ENCODE results near the gene ARHGDIA.
"Not testable (repeated sequence)": the region's sequence is repeated elsewhere in the genome, so short reads cannot be mapped to it uniquely, and the experiment has no call there.

The ARHGDIA gene

GRCh38 chr17:81844327-81844851, 26.7 kb downstream of the ARHGDIA start:
- no peak for TF ChIP-seq CTCF (IDR thresholded peaks at IDR 0.05; ENCODE audit: control insufficient read depth, extremely low read depth, insufficient read depth)
- no peak overlapping the region for H3K4me3 ChIP-seq (ENCODE audit: low read depth, low read length)
- DNase-seq (ENCODE audit: low read depth) = no peak

GRCh38 chr17:81843713-81844326, 27.3 kb downstream of the ARHGDIA start:
- no peak for DNase-seq (ENCODE audit: low read depth)
- H3K4me3 ChIP-seq (ENCODE audit: low read depth, low read length) = no peak overlapping the region
- TF ChIP-seq CTCF (IDR thresholded peaks at IDR 0.05; ENCODE audit: control insufficient read depth, extremely low read depth, insufficient read depth) = no peak

DNA sequence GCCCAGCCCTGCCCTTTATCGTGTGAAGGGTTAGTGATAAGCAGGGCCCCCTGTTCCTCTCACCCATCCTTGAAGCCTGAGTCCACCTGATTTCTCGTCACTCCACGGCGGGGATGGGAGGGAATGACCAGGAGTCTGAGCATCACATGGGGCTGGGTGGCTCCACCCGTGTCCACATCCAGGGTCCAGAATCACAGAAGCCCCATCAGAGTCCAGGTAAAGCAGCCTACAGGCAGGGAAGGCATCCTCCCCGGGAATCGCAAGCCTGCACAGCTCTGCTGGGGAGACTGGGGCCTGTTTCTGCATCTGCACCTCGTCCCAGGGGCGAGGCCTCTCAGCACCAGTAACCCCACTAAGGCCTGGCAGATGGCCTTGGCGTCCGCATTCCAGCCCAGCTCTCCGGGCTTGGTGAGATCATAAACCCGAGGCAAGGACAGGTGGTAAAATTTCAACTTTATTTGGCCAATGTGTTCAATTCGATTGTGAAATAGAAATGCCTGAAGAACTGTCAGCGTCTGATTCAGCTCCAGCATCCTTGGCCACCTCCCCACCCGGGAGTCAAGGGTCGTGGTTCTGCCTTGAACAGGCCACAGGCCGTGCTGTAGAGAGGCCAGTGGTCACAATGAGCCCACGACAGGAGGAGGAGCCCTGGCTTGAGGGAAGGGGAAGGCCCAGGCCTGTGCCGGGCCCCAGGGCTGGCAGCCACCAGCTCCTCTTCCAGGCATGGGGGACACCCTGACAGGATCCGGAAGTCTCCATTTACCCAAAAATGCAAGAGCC, 28.2 kb downstream of the ARHGDIA start:
- TF ChIP-seq CTCF (IDR thresholded peaks at IDR 0.05; ENCODE audit: control insufficient read depth, extremely low read depth, insufficient read depth) = no peak
- no peak overlapping the region for H3K4me3 ChIP-seq (ENCODE audit: low read depth, low read length)
- DNase-seq (ENCODE audit: low read depth) = no peak

- no peak for DNase-seq (ENCODE audit: low read depth)
- TF ChIP-seq CTCF (IDR thresholded peaks at IDR 0.05; ENCODE audit: control insufficient read depth, extremely low read depth, insufficient read depth) = no peak
Measured at GRCh38 chr17:81842378-81842724, 28.8 kb downstream of the ARHGDIA start.

DNA sequence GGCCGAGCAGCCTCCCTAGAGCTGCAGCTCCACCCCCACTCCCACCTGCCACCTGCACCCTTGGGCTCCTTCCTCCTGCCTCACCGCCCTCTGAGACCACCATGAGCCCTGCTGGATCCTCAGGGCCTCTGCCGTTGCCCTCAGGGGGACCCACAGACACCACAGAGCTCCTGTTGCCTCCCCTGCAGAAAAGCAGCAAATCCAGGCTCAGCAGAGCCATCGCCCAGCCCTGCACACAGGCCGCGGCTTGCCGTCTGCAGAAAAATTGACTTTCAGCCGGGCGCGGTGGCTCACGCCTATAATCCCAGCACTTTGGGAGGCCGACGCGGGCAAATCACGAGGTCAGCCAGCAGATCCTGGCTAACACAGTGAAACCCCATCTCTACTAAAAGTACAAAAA, 29.3 kb downstream of the ARHGDIA start:
- DNase-seq (ENCODE audit: low read depth) = no peak
- TF ChIP-seq CTCF (IDR thresholded peaks at IDR 0.05; ENCODE audit: control insufficient read depth, extremely low read depth, insufficient read depth) = no peak

More at GRCh38 chr17:81842378-81842724, 28.8 kb downstream of the ARHGDIA start:
- no peak overlapping the region for H3K4me3 ChIP-seq (ENCODE audit: low read depth, low read length)

GRCh38 chr17:81840826-81841778, 30.0 kb downstream of the ARHGDIA start:
- H3K4me3 ChIP-seq (ENCODE audit: low read depth, low read length) = no peak overlapping the region
- no peak for DNase-seq (ENCODE audit: low read depth)
- no peak for TF ChIP-seq CTCF (IDR thresholded peaks at IDR 0.05; ENCODE audit: control insufficient read depth, extremely low read depth, insufficient read depth)

More for the DNA sequence above, 29.3 kb downstream of the ARHGDIA start:
- H3K4me3 ChIP-seq (ENCODE audit: low read depth, low read length) = no peak overlapping the region

- DNase-seq (ENCODE audit: low read depth); H3K4me3 ChIP-seq (ENCODE audit: low read depth, low read length): not testable (repeated sequence)
Measured at GRCh38 chr17:81840059-81840458, 31.1 kb downstream of the ARHGDIA start.

Data from LNCaP clone FGC (cell line).